SK-N-SH (cell line): ENCODE data around the gene PALLD. TPM values are rescaled to one million over a fixed set of nuclear protein-coding genes. Genes with fewer than 3 reads are reported as not detected.

Experiments
- CTCF ChIA-PET: fragments of 300-600, 350-600 bp; formaldehyde crosslinking; extraction: SDS; loops from one replicate; lab custom pipeline; 2021; lab: Yijun Ruan, JAX
- POLR2A ChIA-PET: fragments of 350-600 bp; sonication (Branson Sonifier 250); formaldehyde crosslinking; extraction: SDS; loops from one replicate; lab custom pipeline; 2020; ENCODE audit warnings: antibody characterized with exemption, inconsistent platforms; lab: Yijun Ruan, JAX
- DNase-seq: peaks from one replicate; pipeline ENCODE4 v3.0.0; 2012
- H2AFZ ChIP-seq: fragments of 200-600 bp; sonication (generic); 2 replicates; pipeline ENCODE4 v1.8.1; 2016; ENCODE audit warnings: antibody characterized with exemption, mild to moderate bottlenecking, low read depth
- H3F3A ChIP-seq: fragments of 200-600 bp; sonication (generic); replicated peaks from 2 replicates; pipeline ENCODE3; 2016; ENCODE audit warnings: antibody characterized with exemption, mild to moderate bottlenecking; ENCODE audit not compliant: insufficient read depth
- H3K27ac ChIP-seq, 2 experiments: fragments of 200-500 bp in 1 of 2; fragments of 200-600 bp in 1 of 2; sonication (Bioruptor generic) in 1 of 2; sonication (generic), shearing (Covaris generic) in 1 of 2; 2 replicates each; pipeline versions ENCODE4 v1.5.1 to v1.6.1; 2014 to 2016; ENCODE audit warnings: low read depth in 2 of 2, inconsistent platforms in 1 of 2, low read length in 1 of 2, mild to moderate bottlenecking in 1 of 2, mixed read lengths in 1 of 2
- H3K27me3 ChIP-seq: fragments of 200-600 bp; sonication (generic), shearing (Covaris generic); 2 replicates; pipeline ENCODE4 v1.6.1; 2016; ENCODE audit warnings: mixed run types; ENCODE audit not compliant: insufficient read depth
- H3K36me3 ChIP-seq, 2 experiments: fragments of 200-500 bp in 1 of 2; fragments of 200-600 bp in 1 of 2; sonication (Bioruptor generic) in 1 of 2; sonication (generic) in 1 of 2; replicated peaks in 1 of 2; 2 replicates each; pipeline versions ENCODE3 to v1.5.1; 2014 to 2016; ENCODE audit warnings: low read length in 1 of 2, mild to moderate bottlenecking in 1 of 2; ENCODE audit not compliant: insufficient read depth in 2 of 2, control insufficient read depth in 1 of 2
- H3K4me1 ChIP-seq, 2 experiments: fragments of 200-500 bp in 1 of 2; fragments of 200-600 bp in 1 of 2; sonication (Bioruptor generic) in 1 of 2; sonication (generic), shearing (Covaris generic) in 1 of 2; 2 replicates each; pipeline versions ENCODE4 v1.5.1 to v1.6.1; 2014 to 2016; ENCODE audit warnings: low read depth in 1 of 2, low read length in 1 of 2, mixed run types in 1 of 2; ENCODE audit not compliant: insufficient read depth in 2 of 2, control insufficient read depth in 1 of 2
- H3K4me2 ChIP-seq: fragments of 200-600 bp; sonication (generic), shearing (Covaris generic); 2 replicates; pipeline ENCODE4 v1.6.1; 2017; ENCODE audit warnings: mixed run types
- H3K4me3 ChIP-seq, 2 experiments: fragments of 200-500 bp in 1 of 2; fragments of 200-600 bp in 1 of 2; sonication (Bioruptor generic) in 1 of 2; sonication (generic), shearing (Covaris generic) in 1 of 2; 2 replicates each; pipeline versions ENCODE4 v1.5.1 to v1.8.1; 2014 to 2016; ENCODE audit warnings: low read depth in 2 of 2, inconsistent platforms in 1 of 2, low read length in 1 of 2, mild to moderate bottlenecking in 1 of 2, mixed read lengths in 1 of 2, moderate library complexity in 1 of 2
- H3K79me2 ChIP-seq: fragments of 200-600 bp; sonication (generic); 2 replicates; pipeline ENCODE4 v1.8.1; 2017; ENCODE audit warnings: mild to moderate bottlenecking; ENCODE audit not compliant: insufficient read depth
- H3K9ac ChIP-seq: fragments of 200-600 bp; sonication (generic); 2 replicates; pipeline ENCODE4 v1.6.1; 2017; ENCODE audit warnings: mixed run types
- H3K9me2 ChIP-seq: fragments of 200-600 bp; sonication (generic); 2 replicates; pipeline ENCODE4 v1.6.1; 2017; ENCODE audit warnings: mixed run types
- H3K9me3 ChIP-seq: fragments of 200-600 bp; sonication (generic); 2 replicates; pipeline ENCODE4 v1.6.1; 2017; ENCODE audit warnings: mixed run types, mild to moderate bottlenecking, moderate library complexity
- H4K20me1 ChIP-seq: fragments of 200-600 bp; sonication (generic); 2 replicates; pipeline ENCODE4 v1.6.1; 2017; ENCODE audit warnings: mild to moderate bottlenecking, mixed run types; ENCODE audit not compliant: insufficient read depth
- CHD2 ChIP-seq: fragments of 150-350 bp; IDR thresholded peaks from 2 replicates; pipeline ENCODE4 v1.6.1; 2018; ENCODE audit warnings: low read length; ENCODE audit not compliant: partially characterized antibody
- ELF1 ChIP-seq: IDR thresholded peaks from 2 replicates; pipeline ENCODE4 v1.4.0; 2012
- EP300 ChIP-seq, 2 experiments: IDR thresholded peaks; 2 replicates each; pipeline versions ENCODE4 v1.4.0 to v1.6.1; 2012; ENCODE audit warnings: borderline replicate concordance in 1 of 2, low read depth in 1 of 2, low read length in 1 of 2
- EZH2phosphoT487 ChIP-seq: fragments of 200-600 bp; sonication (generic); IDR thresholded peaks from 2 replicates; pipeline ENCODE4 v1.6.1; 2017; ENCODE audit warnings: low read depth, mixed run types, mild to moderate bottlenecking, antibody characterized with exemption, moderate library complexity, borderline replicate concordance
- FOXJ3 ChIP-seq: sonication (generic); formaldehyde crosslinking; IDR thresholded peaks from 2 replicates; pipeline ENCODE4 v1.5.1; 2020; ENCODE audit warnings: mild to moderate bottlenecking, missing genetic modification reagents
- FOXM1 ChIP-seq: IDR thresholded peaks from 2 replicates; pipeline ENCODE4 v1.4.0; 2012; ENCODE audit warnings: low read depth, mild to moderate bottlenecking
- IRF3 ChIP-seq: fragments of 150-350 bp; IDR thresholded peaks from 2 replicates; pipeline ENCODE4 v1.6.1; 2016; ENCODE audit warnings: mild to moderate bottlenecking, low read depth, low read length
- MAX ChIP-seq: IDR thresholded peaks from 2 replicates; pipeline ENCODE4 v1.4.0; 2012; ENCODE audit warnings: low read depth
- NFIC ChIP-seq: IDR thresholded peaks from 2 replicates; pipeline ENCODE4 v1.4.0; 2012; ENCODE audit warnings: borderline replicate concordance
- PBX3 ChIP-seq: IDR thresholded peaks from 2 replicates; pipeline ENCODE4; 2012
- POLR2AphosphoS5 ChIP-seq: IDR thresholded peaks from 2 replicates; pipeline ENCODE4 v1.6.1; 2012; ENCODE audit warnings: low read depth, low read length
- RAD21 ChIP-seq: IDR thresholded peaks from 2 replicates; pipeline ENCODE4 v1.6.1; 2012; ENCODE audit warnings: mild to moderate bottlenecking, low read length
- TAF1 ChIP-seq: IDR thresholded peaks from 2 replicates; pipeline ENCODE4 v1.6.1; 2012; ENCODE audit warnings: low read depth, mild to moderate bottlenecking, low read length, moderate library complexity, borderline replicate concordance
- TCF12 ChIP-seq: IDR thresholded peaks from 2 replicates; pipeline ENCODE4 v1.4.0; 2012
- TEAD4 ChIP-seq: IDR thresholded peaks from 2 replicates; pipeline ENCODE4 v1.4.0; 2012; ENCODE audit warnings: mild to moderate bottlenecking, borderline replicate concordance; ENCODE audit not compliant: insufficient read depth
- USF2 ChIP-seq: fragments of 150-350 bp; IDR thresholded peaks from 2 replicates; pipeline ENCODE4 v1.6.1; 2017; ENCODE audit warnings: antibody characterized with exemption, low read length, low read depth, borderline replicate concordance
- YY1 ChIP-seq: IDR thresholded peaks from 2 replicates; pipeline ENCODE4 v1.4.0; 2012; ENCODE audit warnings: low read depth, mild to moderate bottlenecking
- ZBTB33 ChIP-seq: IDR thresholded peaks from 2 replicates; pipeline ENCODE4 v1.4.0; 2012; ENCODE audit warnings: low read depth, borderline replicate concordance
- WGBS: methylation state at CpG from one replicate; pipeline ENCODE4 v1.1.6; 2017; ENCODE audit warnings: low lambda C conversion rate; 5-methylcytosine and 5-hydroxymethylcytosine counted together
- polyA plus RNA-seq, 3 experiments: library from polyadenylated mRNA; depleted of rRNA; stranded (reverse); fragments of >200 nt; gene quantifications; 2 replicates each; pipeline ENCODE4 v1.2.3, GENCODE V29; 2012

Gene PALLD
- polyA plus RNA-seq, 1 of the 3 experiments (the other 2 are of a cell fraction): 33.0 TPM

GRCh38 chr4:168677063-168677462 lies 180.2 kb downstream of the PALLD start:
- WGBS: 95% methylated on average over 6 of the region's 6 CpGs
- TF ChIP-seq ZBTB33 (no peak), CHD2 (no peak), EP300 (IDR thresholded peaks at IDR 0.05; ENCODE audit: borderline replicate concordance in 1 of 2, low read depth in 1 of 2, low read length in 1 of 2) (no peak), TAF1 (no peak), USF2 (no peak), ELF1 (no peak), POLR2AphosphoS5 (no peak), PBX3 (no peak), YY1 (no peak), TCF12 (no peak), RAD21 (no peak), MAX (no peak), TEAD4 (no peak), EZH2phosphoT487 (no peak), IRF3 (no peak), FOXM1 (no peak), NFIC (no peak), FOXJ3 (no peak)

More at GRCh38 chr4:168677063-168677462, 180.2 kb downstream of the PALLD start:
- no peaks in the 10 kb centered on the region for H3K27me3 ChIP-seq
- POLR2A ChIA-PET: no interaction called here
- no peak overlapping the region for H3K27ac ChIP-seq
- H2AFZ ChIP-seq: no peak overlapping the region
- no peak overlapping the region for H3K9ac ChIP-seq
- H3K4me1 ChIP-seq: peaks cover 0 to 4% of the 10 kb centered on the region in 2 experiments; a peak in 1 of 4 replicates
- H3F3A ChIP-seq: peaks cover 6% of the 10 kb centered on the region
- DNase-seq: no peak
- no peaks in the 10 kb centered on the region for H3K9me3 ChIP-seq
- CTCF ChIA-PET: interaction anchor here (0.6 kb wide), 1 partner anchor 808 kb away, joined by 3 read pairs; no protein-coding TSS in a partner anchor
- no peaks in the 10 kb centered on the region for H3K79me2 ChIP-seq
- no peaks in the 10 kb centered on the region for H3K9me2 ChIP-seq
- no peak overlapping the region for H3K4me3 ChIP-seq
- no peaks in the 10 kb centered on the region for H4K20me1 ChIP-seq
- no peak overlapping the region for H3K4me2 ChIP-seq
- peaks cover 0 to 14% of the 10 kb centered on the region in 2 experiments for H3K36me3 ChIP-seq
